Liver (tissue), 9 donors: ENCODE measurements around the gene TIMM17B. TPM values are rescaled to one million over a fixed set of nuclear protein-coding genes. Genes with fewer than 3 reads are reported as not detected.

Experiments
- DNase-seq: peaks from one replicate; pipeline ENCODE4 v3.0.0-alpha.2; 2017; ENCODE audit warnings: low spot score
- H3K27ac ChIP-seq, 2 donors: one replicate each; pipeline ENCODE4 v1.7.0; 2013; ENCODE audit warnings: inconsistent platforms in 2 of 2, low read length in 2 of 2, control low read depth in 1 of 2, low read depth in 1 of 2, mild to moderate bottlenecking in 1 of 2
- H3K27me3 ChIP-seq, 4 donors: one replicate each; pipeline versions ENCODE4 v1.6.1 to v1.7.0; 2013; ENCODE audit warnings: low read length in 3 of 4, inconsistent platforms in 1 of 4, mild to moderate bottlenecking in 1 of 4, moderate library complexity in 1 of 4; ENCODE audit not compliant: control insufficient read depth in 4 of 4, insufficient read depth in 4 of 4
- H3K36me3 ChIP-seq, 4 donors: one replicate each; pipeline versions ENCODE4 v1.6.1 to v1.7.0; 2013; ENCODE audit warnings: low read length in 3 of 4, mild to moderate bottlenecking in 3 of 4, low read depth in 1 of 4, moderate library complexity in 1 of 4; ENCODE audit not compliant: control insufficient read depth in 4 of 4, insufficient read depth in 3 of 4
- H3K4me1 ChIP-seq, 4 donors: one replicate each; pipeline versions ENCODE4 v1.6.1 to v1.7.0; 2013; ENCODE audit warnings: low read length in 3 of 4, mild to moderate bottlenecking in 3 of 4, moderate library complexity in 1 of 4; ENCODE audit not compliant: control insufficient read depth in 4 of 4, insufficient read depth in 4 of 4
- H3K4me3 ChIP-seq, 3 donors: one replicate each; pipeline versions ENCODE4 v1.6.1 to v1.7.0; 2013; ENCODE audit warnings: low read length in 3 of 3, control low read depth in 1 of 3, low read depth in 1 of 3, mild to moderate bottlenecking in 1 of 3
- H3K9ac ChIP-seq, 2 donors: one replicate each; pipeline ENCODE4 v1.7.0; 2013; ENCODE audit warnings: low read length in 2 of 2, mild to moderate bottlenecking in 2 of 2, moderate library complexity in 2 of 2, control low read depth in 1 of 2, low read depth in 1 of 2
- H3K9me3 ChIP-seq, 4 donors: one replicate each; pipeline versions ENCODE4 v1.6.1 to v1.7.0; 2013; ENCODE audit warnings: low read length in 3 of 4; ENCODE audit not compliant: control insufficient read depth in 4 of 4
- CTCF ChIP-seq: fragments of 150-350 bp; IDR thresholded peaks from 2 replicates; pipeline ENCODE4 v1.5.1; 2017; ENCODE audit warnings: improper control_type of control experiment, low read depth, low read length; ENCODE audit not compliant: missing input control
- EGR1 ChIP-seq, 2 donors: IDR thresholded peaks; 2 replicates each; pipeline ENCODE4 v1.6.1; 2016 to 2018; ENCODE audit warnings: antibody characterized with exemption in 2 of 2, low read depth in 2 of 2
- FOXA1 ChIP-seq: IDR thresholded peaks from 2 replicates; pipeline ENCODE4 v1.6.1; 2016; ENCODE audit warnings: antibody characterized with exemption
- FOXA2 ChIP-seq: IDR thresholded peaks from 2 replicates; pipeline ENCODE4 v1.6.1; 2016; ENCODE audit warnings: antibody characterized with exemption
- GABPA ChIP-seq, 2 donors: IDR thresholded peaks in 1 of 2; conservative IDR thresholded peaks in 1 of 2; 2 replicates each; pipeline ENCODE4 v1.6.1; 2016; ENCODE audit warnings: antibody characterized with exemption in 2 of 2, mild to moderate bottlenecking in 1 of 2, moderate library complexity in 1 of 2
- HNF4A ChIP-seq, 2 donors: conservative IDR thresholded peaks; 2 replicates each; pipeline ENCODE4 v1.6.1; 2016; ENCODE audit warnings: antibody characterized with exemption in 2 of 2, mild to moderate bottlenecking in 2 of 2
- HNF4G ChIP-seq: IDR thresholded peaks from 2 replicates; pipeline ENCODE4 v1.6.1; 2016; ENCODE audit warnings: antibody characterized with exemption
- JUND ChIP-seq, 2 donors: IDR thresholded peaks; 2 replicates each; pipeline ENCODE4 v1.6.1; 2016; ENCODE audit warnings: antibody characterized with exemption in 2 of 2
- NR2F2 ChIP-seq: IDR thresholded peaks from 2 replicates; pipeline ENCODE4 v1.6.1; 2016; ENCODE audit warnings: antibody characterized with exemption
- RAD21 ChIP-seq, 2 donors: IDR thresholded peaks; 2 replicates each; pipeline ENCODE4 v1.6.1; 2016; ENCODE audit warnings: antibody characterized with exemption in 2 of 2, mild to moderate bottlenecking in 2 of 2
- REST ChIP-seq: IDR thresholded peaks from 2 replicates; pipeline ENCODE4 v1.6.1; 2016; ENCODE audit warnings: antibody characterized with exemption, mild to moderate bottlenecking
- RXRA ChIP-seq, 2 donors: IDR thresholded peaks; 2 replicates each; pipeline ENCODE4 v1.6.1; 2017 to 2018; ENCODE audit warnings: antibody characterized with exemption in 2 of 2, mild to moderate bottlenecking in 1 of 2
- TAF1 ChIP-seq: conservative IDR thresholded peaks from 2 replicates; pipeline ENCODE4 v1.6.1; 2016; ENCODE audit warnings: antibody characterized with exemption, mild to moderate bottlenecking
- YY1 ChIP-seq: IDR thresholded peaks from 2 replicates; pipeline ENCODE4 v1.6.1; 2016; ENCODE audit warnings: antibody characterized with exemption, mild to moderate bottlenecking
- WGBS: extraction: QIAGEN DNeasy Blood & Tissue Kit; methylation state at CpG from one replicate; pipeline ENCODE4 v1.1.7; 2013; 5-methylcytosine and 5-hydroxymethylcytosine counted together
- polyA plus RNA-seq, 2 donors: library from polyadenylated mRNA; stranded (reverse) in 1 of 2; unstranded in 1 of 2; fragments of 200-250 nt in 1 of 2; fragments of >200 nt in 1 of 2; fragmentation: Nextera tagmentation in 1 of 2; extraction: Ambion mirVana in 1 of 2; gene quantifications; one replicate each; pipeline versions ENCODE4 v1.2.1 to v1.2.3, GENCODE V29; 2013 to 2015
- total RNA-seq, 2 donors: library from RNA; depleted of rRNA; stranded (reverse); fragments of >200 nt; gene quantifications; one replicate each; pipeline ENCODE4 v1.2.3, GENCODE V29; 2014
- TF ChIP-seq, protein P1 (sequence below): IDR thresholded peaks from 2 replicates; pipeline ENCODE4 v1.6.1; 2016; ENCODE audit warnings: antibody characterized with exemption
- TF ChIP-seq, protein P2 (sequence below): IDR thresholded peaks from 2 replicates; pipeline ENCODE4 v1.6.1; 2016; ENCODE audit warnings: antibody characterized with exemption
- TF ChIP-seq, protein P3 (sequence below): IDR thresholded peaks from 2 replicates; pipeline ENCODE4 v1.6.1; 2016; ENCODE audit warnings: antibody characterized with exemption
- donor health status: healthy.
- donor health status: healthy.
- donor health status: healthy.
- donor health status: healthy.
- donor health status: healthy.

TIMM17B gene
- total and polyA plus RNA-seq, 4 donors = 22.8 to 53.1 (median 30.0) TPM

GRCh38 chrX:48909703-48910294 lies 12.2 kb upstream of the TIMM17B start:
- WGBS = 98% methylated on average over 17 of the region's 17 CpGs
- H3K4me3 ChIP-seq = no peak overlapping the region
- no peak overlapping the region for H3K27ac ChIP-seq
- no peaks in the 10 kb centered on the region for H3K9me3 ChIP-seq
- H3K36me3 ChIP-seq = peaks cover 0 to 20% (median 7%) of the 10 kb centered on the region in 4 donors
- no peaks in the 10 kb centered on the region for H3K27me3 ChIP-seq
- TF ChIP-seq TAF1 = no peak
- no peak overlapping the region for H3K9ac ChIP-seq
- H3K4me1 ChIP-seq = peaks cover 4 to 13% (median 12%) of the 10 kb centered on the region in 4 donors
- no peak for DNase-seq

DNA sequence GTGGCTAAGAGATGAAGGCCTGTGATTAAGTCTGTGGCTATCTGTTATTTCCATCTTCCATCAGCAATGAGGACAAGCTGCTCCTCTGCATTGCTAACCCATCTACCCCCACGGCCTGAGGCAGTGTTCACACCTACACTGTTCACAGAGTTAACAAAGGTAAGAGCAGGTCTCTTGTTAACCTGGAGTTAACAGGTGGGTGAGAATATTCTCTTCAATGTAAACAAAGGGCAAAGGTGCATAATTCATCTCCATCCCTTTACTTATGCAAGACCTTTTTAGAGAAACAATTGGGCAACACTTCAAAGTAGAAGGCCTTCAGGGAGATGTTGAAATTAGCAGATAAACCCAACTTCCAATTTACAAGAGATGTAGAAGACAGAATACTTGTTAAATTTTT lies 11.0 kb upstream of the TIMM17B start:
- peaks cover 4 to 13% (median 12%) of the 10 kb centered on the region in 4 donors for H3K4me1 ChIP-seq
- H3K9me3 ChIP-seq = no peaks in the 10 kb centered on the region
- DNase-seq = no peak
- H3K36me3 ChIP-seq = peaks cover 0 to 26% (median 7%) of the 10 kb centered on the region in 4 donors
- H3K27me3 ChIP-seq = no peaks in the 10 kb centered on the region
- no peak overlapping the region for H3K4me3 ChIP-seq
- no peak overlapping the region for H3K27ac ChIP-seq
- 59% methylated on average over 1 of the region's 1 CpG for WGBS
- no peak overlapping the region for H3K9ac ChIP-seq
- TF ChIP-seq, protein P1, sequence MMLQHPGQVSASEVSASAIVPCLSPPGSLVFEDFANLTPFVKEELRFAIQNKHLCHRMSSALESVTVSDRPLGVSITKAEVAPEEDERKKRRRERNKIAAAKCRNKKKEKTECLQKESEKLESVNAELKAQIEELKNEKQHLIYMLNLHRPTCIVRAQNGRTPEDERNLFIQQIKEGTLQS = no peak
- TF ChIP-seq RAD21 (IDR thresholded peaks at IDR 0.05) (no peak), FOXA2 (no peak), RXRA (IDR thresholded peaks at IDR 0.05) (no peak), NR2F2 (no peak), FOXA1 (no peak), HNF4A (conservative IDR thresholded peaks at IDR 0.05) (no peak), TAF1 (no peak), CTCF (no peak), GABPA (IDR thresholded peaks at IDR 0.05 in 1 of 2, conservative IDR thresholded peaks at IDR 0.05 in 1 of 2) (no peak), REST (no peak), EGR1 (IDR thresholded peaks at IDR 0.05; ENCODE audit: low read depth in 2 of 2) (no peak), YY1 (no peak), HNF4G (no peak), JUND (IDR thresholded peaks at IDR 0.05) (no peak)
- TF ChIP-seq, protein P2, sequence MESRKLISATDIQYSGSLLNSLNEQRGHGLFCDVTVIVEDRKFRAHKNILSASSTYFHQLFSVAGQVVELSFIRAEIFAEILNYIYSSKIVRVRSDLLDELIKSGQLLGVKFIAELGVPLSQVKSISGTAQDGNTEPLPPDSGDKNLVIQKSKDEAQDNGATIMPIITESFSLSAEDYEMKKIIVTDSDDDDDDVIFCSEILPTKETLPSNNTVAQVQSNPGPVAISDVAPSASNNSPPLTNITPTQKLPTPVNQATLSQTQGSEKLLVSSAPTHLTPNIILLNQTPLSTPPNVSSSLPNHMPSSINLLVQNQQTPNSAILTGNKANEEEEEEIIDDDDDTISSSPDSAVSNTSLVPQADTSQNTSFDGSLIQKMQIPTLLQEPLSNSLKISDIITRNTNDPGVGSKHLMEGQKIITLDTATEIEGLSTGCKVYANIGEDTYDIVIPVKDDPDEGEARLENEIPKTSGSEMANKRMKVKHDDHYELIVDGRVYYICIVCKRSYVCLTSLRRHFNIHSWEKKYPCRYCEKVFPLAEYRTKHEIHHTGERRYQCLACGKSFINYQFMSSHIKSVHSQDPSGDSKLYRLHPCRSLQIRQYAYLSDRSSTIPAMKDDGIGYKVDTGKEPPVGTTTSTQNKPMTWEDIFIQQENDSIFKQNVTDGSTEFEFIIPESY = no peak
- TF ChIP-seq, protein P3, sequence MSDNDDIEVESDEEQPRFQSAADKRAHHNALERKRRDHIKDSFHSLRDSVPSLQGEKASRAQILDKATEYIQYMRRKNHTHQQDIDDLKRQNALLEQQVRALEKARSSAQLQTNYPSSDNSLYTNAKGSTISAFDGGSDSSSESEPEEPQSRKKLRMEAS = no peak
